Stimulated activated CD8-positive, alpha-beta memory T cell treated with anti-CD3 and anti-CD28 coated beads, Interleukin-7, amount 100 ng/mL, for 48 hours (primary cell): Measurements from ENCODE around the gene BCL2L11.

ENCODE experiments used
- DNase-seq, 2 donors: peaks; one replicate each; pipeline ENCODE4 v3.0.0-alpha.2; 2020; ENCODE audit warnings: low read depth in 1 of 2; ENCODE audit errors: extremely low read depth in 1 of 2

BCL2L11 gene

DNA sequence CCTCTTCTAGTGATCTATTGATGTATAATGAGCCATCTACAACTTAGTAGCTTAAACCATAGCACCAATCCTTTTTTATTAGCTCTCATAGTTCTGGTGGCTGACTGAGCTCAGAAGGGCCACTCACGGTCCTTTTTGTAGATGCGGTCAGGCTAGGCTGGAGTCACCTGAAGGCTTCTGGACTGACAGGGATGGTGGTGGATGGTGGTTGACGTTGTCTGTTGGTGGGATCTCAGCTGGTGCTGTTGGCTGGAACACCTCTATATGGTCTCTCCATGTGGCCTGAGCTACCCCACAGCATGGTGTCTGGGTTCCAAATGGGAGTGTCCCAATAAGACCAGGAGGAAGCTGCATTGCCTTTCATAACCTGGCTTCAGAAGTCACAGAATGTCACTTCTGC is 68.0 kb downstream of the BCL2L11 start:
- DNase-seq: no peak

- DNase-seq: no peak
These were observed 68.4 kb downstream of the BCL2L11 start for GRCh38 chr2:111189106-111189505.

GRCh38 chr2:111190816-111191540 is 70.3 kb downstream of the BCL2L11 start:
- DNase-seq: no peak

DNA sequence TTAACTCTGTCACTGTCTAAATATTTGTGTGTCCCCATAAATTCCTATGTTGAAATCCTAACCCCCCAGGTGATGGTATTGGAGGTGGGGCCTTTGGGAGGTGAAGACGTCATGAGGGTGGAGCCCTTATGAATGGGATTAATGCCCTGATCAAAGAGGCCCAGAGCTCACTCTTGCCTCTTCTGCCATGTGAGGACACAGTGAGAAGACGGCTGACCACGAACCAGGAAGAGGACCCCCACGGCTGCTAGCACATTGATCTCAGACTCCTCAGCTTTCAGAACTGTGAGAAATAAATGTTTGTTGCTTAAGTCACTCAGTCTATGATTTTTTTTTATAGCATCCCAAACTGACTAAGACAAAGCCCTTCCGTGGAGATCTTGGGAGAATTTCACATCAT is 71.2 kb downstream of the BCL2L11 start:
- DNase-seq: no peak

DNA sequence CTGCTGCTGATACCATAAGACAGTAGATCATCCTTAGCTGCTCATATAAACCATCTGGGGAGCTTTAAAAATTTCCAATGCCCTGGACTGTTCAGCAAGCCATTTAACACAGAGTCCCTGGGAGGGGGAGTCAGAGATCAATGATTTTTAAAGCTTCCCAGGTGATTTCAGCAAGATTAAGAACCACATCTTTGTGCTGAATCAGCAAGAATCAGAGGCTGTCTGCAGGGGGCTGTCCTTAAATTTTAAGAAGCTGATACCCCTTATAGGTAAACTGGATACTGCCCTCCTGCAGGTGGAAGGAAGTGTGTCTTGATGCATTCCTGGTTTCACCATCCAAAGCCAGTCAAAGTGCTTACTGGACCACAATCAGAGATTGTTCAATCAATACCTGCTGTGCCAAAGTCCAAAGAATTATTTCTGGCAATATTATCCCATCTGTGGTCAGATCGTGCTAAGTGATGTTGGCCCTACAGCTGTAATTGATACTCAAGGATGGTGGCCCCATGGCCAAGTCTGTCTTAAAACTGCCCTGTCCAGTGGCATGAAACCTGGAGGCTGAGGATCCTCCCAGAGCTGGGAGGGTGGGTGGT is 72.2 kb downstream of the BCL2L11 start:
- DNase-seq: no peak

DNA sequence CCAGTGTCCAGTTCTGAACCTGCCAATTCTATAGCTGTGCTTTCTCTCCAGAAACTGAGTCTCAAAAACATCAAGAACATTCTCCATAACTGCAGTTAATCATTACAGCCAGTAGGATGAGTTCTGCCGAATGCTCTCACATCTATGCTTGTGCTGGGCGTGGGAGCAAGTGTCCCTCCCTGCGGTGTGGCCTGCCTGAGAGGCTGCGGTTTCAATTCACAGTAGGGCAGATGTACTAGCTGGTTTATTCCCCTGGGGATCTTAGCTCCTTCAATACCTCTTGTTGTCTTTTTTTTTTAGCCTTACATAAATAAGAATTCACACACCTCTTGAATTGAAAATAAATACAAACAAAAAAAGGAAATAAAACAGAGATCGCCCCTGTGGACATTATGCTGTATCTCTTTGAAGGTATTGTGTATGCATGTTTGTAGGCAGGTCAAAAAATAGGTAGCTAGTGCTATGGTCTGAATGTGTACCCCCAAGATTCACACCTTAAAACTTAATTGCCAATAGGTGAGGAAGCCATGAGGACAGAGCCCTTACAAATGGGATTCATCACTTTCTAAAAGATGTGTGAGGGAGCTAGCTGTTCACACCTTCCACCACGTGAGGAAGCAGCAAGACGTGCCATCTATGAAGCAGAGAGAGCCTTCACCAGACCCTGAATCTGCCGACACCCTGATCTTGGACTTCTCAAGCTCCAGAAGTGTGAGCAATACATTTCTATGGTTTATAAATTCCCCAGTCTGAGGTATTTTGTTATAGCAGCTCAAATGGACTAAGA is 74.3 kb downstream of the BCL2L11 start:
- no peak for DNase-seq

DNA sequence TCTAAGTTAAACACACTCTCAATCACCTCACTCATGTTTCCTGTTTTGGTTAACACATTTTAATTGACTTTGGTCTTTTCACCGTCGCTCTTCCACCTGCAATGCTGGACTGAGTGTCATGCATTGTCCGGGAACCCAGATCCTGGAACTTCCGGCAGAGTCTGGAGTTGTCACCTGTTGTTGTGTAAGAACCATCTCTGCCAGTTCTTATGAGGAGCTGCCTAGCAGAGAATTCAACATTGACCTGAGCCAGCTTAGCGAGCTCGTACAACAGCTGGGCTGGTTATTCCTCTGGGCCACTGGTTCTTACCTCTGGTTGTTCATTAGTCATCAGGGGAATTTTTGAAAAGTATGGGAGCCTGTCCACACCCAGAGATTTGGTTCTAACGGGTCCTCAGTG is 75.7 kb downstream of the BCL2L11 start:
- DNase-seq: no peak

DNA sequence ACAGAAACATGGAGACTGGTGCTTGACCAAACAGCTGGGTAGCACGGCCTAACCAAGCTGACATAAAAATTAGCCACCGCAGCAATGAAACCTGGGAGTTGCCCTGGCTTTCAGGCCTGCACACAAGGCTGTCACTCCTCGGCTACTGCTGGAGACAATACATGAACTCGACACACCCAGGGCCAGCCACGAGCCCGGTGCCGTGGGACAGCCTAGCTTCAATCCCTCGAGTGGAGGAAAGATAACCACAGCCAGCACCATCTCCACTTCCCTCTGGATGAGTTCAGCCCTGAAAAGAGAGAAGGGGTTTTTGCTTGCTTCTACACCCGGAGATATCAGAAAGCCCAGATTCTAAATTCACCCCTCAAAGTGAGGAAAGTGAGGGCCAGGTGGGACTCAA is 78.0 kb downstream of the BCL2L11 start:
- DNase-seq: no peak

DNA sequence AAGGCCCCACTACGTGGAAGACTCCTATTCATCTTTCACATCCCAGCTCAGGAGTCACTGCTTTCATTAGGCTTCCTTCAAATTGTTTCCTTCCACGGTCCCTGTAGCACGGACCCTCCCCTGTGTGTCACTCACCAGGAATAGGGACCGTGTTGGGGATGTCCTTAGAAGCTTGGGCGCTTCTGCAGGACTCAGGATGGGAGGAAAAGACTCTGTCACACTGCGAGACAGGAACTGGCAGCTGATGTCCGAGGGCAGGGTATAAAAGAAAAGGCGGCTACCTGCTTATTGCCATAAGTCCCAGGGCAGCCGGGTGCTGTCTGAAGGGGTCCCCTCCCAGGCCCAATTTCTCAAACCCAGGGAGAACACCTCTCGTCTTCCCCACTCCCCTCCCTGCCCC is 79.1 kb downstream of the BCL2L11 start:
- DNase-seq: no peak

DNA sequence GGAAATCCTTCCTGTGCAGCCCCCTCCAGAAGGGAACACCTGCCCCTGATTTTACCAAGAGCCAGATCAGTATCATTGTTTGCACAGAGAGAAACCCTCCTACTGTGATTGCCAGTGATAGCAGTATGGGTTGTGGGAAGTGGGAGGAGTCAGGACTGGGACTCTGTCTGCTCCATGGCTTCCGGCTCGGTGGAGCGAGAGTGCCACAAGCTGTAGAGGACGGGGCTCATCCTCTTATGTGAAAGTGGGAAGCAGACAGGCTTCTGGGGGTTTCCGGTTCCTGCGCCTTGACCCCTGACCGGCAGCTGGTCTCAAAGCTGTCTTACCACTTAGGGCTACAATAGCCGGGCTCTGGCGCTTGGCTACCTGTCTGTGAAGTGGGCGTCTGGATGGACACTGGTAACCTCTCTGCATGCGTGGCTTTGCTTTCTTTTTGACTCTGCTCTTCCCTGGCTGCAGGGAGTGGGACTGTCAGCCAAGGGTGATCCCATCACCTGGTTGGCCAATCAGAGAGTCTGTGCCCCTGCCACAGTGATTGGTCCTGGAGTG is 79.7 kb downstream of the BCL2L11 start:
- no peak for DNase-seq

DNA sequence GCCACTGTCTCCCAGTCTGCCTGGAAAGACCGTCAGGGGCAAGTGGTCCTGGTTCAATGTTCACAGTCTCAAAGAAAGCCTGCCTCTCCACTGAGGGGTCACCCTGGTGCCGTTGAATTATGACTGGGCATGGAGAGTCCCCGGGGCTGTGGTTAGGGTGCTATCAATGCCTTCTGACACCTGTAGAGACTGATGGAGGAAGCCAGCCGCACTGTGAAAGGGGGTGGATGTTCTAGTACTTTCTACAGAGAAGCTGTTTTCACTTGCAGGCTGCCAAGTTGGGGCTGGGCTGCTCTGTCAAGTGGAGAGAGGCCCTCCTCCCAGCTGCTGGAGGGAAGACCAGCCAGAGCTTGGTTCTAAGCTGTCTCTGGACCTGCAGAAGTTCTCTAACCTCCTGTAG is 80.5 kb downstream of the BCL2L11 start:
- DNase-seq: no peak

- no peak for DNase-seq
These were observed 81.7 kb downstream of the BCL2L11 start for GRCh38 chr2:111202266-111203040.

DNA sequence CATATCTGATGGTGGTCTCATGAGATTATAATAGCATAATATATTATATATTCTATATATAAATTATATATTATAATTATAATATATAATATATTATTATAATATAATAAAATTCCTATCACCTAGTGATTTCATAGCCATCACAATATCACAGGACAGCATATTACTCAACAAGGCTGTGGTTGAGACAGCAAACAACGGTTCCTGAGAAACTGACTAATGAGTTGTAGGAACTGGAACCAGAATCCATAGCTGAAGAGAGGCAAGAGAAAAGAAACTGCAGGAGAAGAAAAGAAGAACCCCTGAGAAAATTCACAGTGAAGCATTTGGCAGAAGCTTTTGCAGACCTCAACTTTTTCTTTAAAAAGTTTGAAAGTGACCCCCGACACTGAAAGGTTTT is 84.0 kb downstream of the BCL2L11 start:
- no peak for DNase-seq

- no peak for DNase-seq
These were observed 85.1 kb downstream of the BCL2L11 start for GRCh38 chr2:111205774-111206173.

DNA sequence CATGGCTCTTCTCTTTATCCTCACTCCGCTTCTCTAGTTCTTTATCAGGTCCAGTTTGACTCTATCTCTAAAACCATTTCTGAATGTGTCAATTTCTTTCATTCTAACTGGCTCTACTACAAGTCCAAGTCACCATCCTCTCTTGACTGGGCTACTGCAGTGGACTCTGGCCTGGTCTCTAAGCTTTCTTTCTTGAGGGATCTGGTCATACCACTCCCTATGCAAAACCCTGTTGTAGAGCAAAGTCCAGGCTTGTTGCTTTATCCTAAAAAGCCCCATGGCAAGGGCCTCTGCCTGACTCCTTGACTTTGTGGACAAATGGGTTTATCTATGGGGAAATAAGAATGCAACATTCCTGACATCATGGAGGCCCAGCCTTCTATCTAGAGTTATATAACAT is 87.1 kb downstream of the BCL2L11 start:
- no peak for DNase-seq

DNA sequence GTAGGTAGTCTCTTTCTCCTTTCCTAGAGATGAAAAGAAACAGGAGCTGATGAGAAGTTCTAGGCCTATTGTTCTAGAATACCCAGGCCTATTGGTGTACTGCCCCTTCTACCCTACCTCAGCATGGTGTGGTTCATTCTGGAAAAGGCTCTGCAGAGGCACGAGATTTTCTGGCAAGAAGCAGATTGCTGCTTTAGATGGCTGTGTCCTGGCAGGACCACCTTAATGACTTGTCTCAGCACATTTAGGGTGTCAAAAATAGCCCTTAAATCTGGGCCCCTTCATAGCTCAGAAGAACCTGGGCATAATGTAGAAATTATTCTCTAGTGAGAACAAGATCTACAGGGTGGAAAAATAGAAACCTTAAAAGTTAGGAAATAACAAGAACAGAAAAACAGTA is 87.9 kb downstream of the BCL2L11 start:
- no peak for DNase-seq

DNA sequence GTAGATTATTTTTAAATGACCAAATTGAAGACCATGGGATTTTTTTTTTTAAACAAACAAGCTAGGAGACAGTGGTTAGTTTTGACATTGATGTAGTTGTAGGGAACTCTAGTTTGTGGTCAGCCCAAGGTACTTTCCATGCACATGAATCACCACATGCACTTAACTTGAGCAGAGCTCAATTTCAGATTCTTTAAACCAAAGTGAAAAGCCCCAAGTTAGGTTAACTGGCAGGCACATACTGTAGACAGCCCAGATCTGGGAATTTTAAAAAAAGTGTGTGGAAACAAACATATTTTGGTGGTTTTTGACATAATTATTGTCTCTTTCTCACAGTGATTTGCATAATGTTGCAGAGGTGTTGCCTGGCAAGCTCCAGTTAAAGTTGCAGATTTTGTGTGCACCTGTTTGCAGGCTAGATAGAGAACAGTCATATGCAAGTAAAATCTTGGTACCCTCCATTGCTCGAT is 88.4 kb downstream of the BCL2L11 start:
- peak; percentile 9 to 25 for DNase-seq

- DNase-seq: no peak
These were observed 89.3 kb downstream of the BCL2L11 start for GRCh38 chr2:111210036-111210435.

GRCh38 chr2:111213877-111214276 is 93.2 kb downstream of the BCL2L11 start:
- DNase-seq: no peak

DNA sequence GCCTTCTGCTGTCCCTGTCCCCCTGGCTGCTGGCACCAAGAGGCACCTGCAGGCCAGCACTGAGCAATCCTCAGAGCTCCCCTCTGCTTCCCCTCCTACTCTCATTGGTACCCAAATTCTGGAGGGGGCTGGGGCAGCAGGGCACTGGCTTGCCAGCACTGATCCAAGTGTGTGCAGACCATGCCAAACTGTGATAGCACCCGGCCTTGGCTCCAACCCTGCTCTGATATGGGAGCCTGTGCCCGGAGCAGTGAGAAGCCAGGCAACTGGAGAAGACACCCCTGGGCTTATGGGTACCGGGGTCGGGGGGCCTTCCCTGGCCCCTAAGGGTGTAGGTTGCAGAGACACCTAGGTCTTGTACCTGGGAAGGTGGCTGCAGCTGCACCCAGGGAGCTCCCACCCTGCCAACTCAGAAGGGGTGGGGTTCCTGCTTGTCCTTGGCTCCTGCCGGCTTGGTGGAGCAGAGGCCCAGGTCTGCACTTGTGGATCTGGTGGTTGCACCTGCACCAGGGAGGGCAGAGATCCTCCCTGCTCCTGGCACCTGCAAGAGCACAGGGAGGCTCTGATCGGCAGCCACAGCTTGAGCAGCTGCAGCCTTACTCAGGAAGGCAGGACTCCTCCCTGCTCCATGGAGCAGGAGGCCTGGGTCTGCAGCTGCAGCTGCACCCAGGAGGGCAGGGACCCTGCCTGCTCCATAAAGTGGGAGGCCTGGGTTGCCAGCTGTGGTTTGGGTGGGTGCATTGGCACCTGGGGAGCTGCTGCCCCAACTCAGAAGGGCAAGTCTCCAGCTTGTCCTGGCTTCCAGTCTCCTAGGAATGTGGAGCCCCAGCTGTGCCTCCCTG is 96.3 kb downstream of the BCL2L11 start:
- DNase-seq: no peak
